Hepatocyte (in vitro differentiated cells): ENCODE measurements around the gene WTAP.

ENCODE experiments used
- CTCF ChIP-seq: fragments of 200-600 bp; sonication (generic); IDR thresholded peaks from 2 replicates; pipeline ENCODE4 v1.5.1; 2016; ENCODE audit warnings: antibody characterized with exemption, mild to moderate bottlenecking; ENCODE audit not compliant: poor library complexity
- EZH2 ChIP-seq: fragments of 200-600 bp; sonication (generic); IDR thresholded peaks from 2 replicates; pipeline ENCODE4 v1.6.1; 2016; ENCODE audit warnings: antibody characterized with exemption, mild to moderate bottlenecking, borderline replicate concordance

- TF ChIP-seq CTCF (no peak), EZH2 (no peak)
Observed at GRCh38 chr6:159722655-159723054, 4.7 kb upstream of the WTAP start.
